T47D (cell line): Measurements from ENCODE around the gene SEPTIN1.

Experiments
- DNase-seq, 2 experiments: peaks; one replicate each; pipeline versions ENCODE4 v3.0.0 to v3.0.0-alpha.2; 2011 to 2012; ENCODE audit warnings: low read depth in 1 of 2, low spot score in 1 of 2
- JUND ChIP-seq: IDR thresholded peaks from 2 replicates; pipeline ENCODE4 v1.6.1; 2012; ENCODE audit warnings: low read depth
- in situ Hi-C: cut with HindIII; loops from 2 replicates; pipeline ENCODE4 v1.10.0; 2016; ENCODE audit warnings: low sequenced_read_pairs, low pct_unique_long_range_greater_than_20kb

SEPTIN1 gene

GRCh38 chr16:30414159-30414558 lies 31.8 kb upstream of the SEPTIN1 start:
- in situ Hi-C loops, result no loop called here
- TF ChIP-seq JUND, result no peak

GRCh38 chr16:30413112-30413806 lies 30.9 kb upstream of the SEPTIN1 start:
- TF ChIP-seq JUND, result no peak
- in situ Hi-C loops, result no loop called here
- no peak for DNase-seq

More at GRCh38 chr16:30414159-30414558, 31.8 kb upstream of the SEPTIN1 start:
- DNase-seq, result no peak

- peak; percentile 77 to 88 for DNase-seq
- no peak for TF ChIP-seq JUND
- in situ Hi-C loops, result no loop called here
Observed at GRCh38 chr16:30409125-30410060, 27.0 kb upstream of the SEPTIN1 start.

GRCh38 chr16:30407804-30408534 lies 25.6 kb upstream of the SEPTIN1 start:
- in situ Hi-C loops, result no loop called here
- no peak for DNase-seq
- no peak for TF ChIP-seq JUND

GRCh38 chr16:30407102-30407803 lies 24.9 kb upstream of the SEPTIN1 start, which contains the start of gene ZNF771:
TSS of gene ZNF771 (plus strand) at chr16:30407606. CDS start at chr16:30408054, 448 bp downstream.
- DNase-seq, result peak; percentile 81 to 95
- no peak for TF ChIP-seq JUND
- in situ Hi-C loops, result no loop called here

GRCh38 chr16:30406795-30407101 lies 24.4 kb upstream of the SEPTIN1 start:
- no peak for TF ChIP-seq JUND
- no peak for DNase-seq
- in situ Hi-C loops, result no loop called here

GRCh38 chr16:30401768-30402425 lies 19.5 kb upstream of the SEPTIN1 start:
- in situ Hi-C loops, result no loop called here
- DNase-seq, result peak in 1 of 2 experiments; percentile 42
- TF ChIP-seq JUND, result no peak

GRCh38 chr16:30399435-30400186 lies 17.2 kb upstream of the SEPTIN1 start:
- in situ Hi-C loops, result no loop called here
- no peak for DNase-seq
- no peak for TF ChIP-seq JUND

GRCh38 chr16:30398661-30399434 lies 16.5 kb upstream of the SEPTIN1 start:
- in situ Hi-C loops, result no loop called here
- DNase-seq, result no peak
- TF ChIP-seq JUND, result no peak
